Middle frontal gyrus (tissue), 1 donor: Measurements from ENCODE around the gene PRADC1.
"Not testable (repeated sequence)": the region's sequence is repeated elsewhere in the genome, so short reads cannot be mapped to it uniquely, and the experiment has no call there.

Experiments
- DNase-seq: peaks from one replicate; pipeline ENCODE4 v3.0.0-alpha.2; 2015; ENCODE audit warnings: low spot score; ENCODE audit errors: extremely low spot score

Gene PRADC1

GRCh38 chr2:73233154-73233931, at the start of gene PRADC1:
PRADC1 (minus strand) TSS chr2:73233239; CDS start chr2:73233160, 79 bp downstream.
- DNase-seq: peak; percentile 99

- DNase-seq: no peak
These were observed 48.2 kb upstream of the PRADC1 start for GRCh38 chr2:73281244-73281643.

- DNase-seq: no peak
These were observed 46.8 kb upstream of the PRADC1 start for GRCh38 chr2:73279852-73280251.

- DNase-seq: no peak
These were observed 39.2 kb upstream of the PRADC1 start for GRCh38 chr2:73272270-73272669.

GRCh38 chr2:73269686-73270465, 36.8 kb upstream of the PRADC1 start:
- DNase-seq: no peak

GRCh38 chr2:73268830-73269685, 36.0 kb upstream of the PRADC1 start:
- no peak for DNase-seq

GRCh38 chr2:73268366-73268829, 35.4 kb upstream of the PRADC1 start:
- no peak for DNase-seq

GRCh38 chr2:73267008-73267407, 34.0 kb upstream of the PRADC1 start:
- DNase-seq: no peak

- DNase-seq: peak; percentile 24
These were observed 33.2 kb upstream of the PRADC1 start for GRCh38 chr2:73266061-73266901.

GRCh38 chr2:73265298-73266060, 32.4 kb upstream of the PRADC1 start:
- DNase-seq: no peak

GRCh38 chr2:73264783-73265182, 31.7 kb upstream of the PRADC1 start:
- no peak for DNase-seq

- no peak for DNase-seq
These were observed 31.2 kb upstream of the PRADC1 start for GRCh38 chr2:73264332-73264606.

GRCh38 chr2:73263540-73264331, 30.7 kb upstream of the PRADC1 start:
- DNase-seq: no peak

- not testable (repeated sequence) for DNase-seq
These were observed 29.8 kb upstream of the PRADC1 start for GRCh38 chr2:73262691-73263429.

- no peak for DNase-seq
These were observed 29.1 kb upstream of the PRADC1 start for GRCh38 chr2:73262108-73262651.

- no peak for DNase-seq
These were observed 27.4 kb upstream of the PRADC1 start for GRCh38 chr2:73260338-73260984.

- no peak for DNase-seq
These were observed 26.8 kb upstream of the PRADC1 start for GRCh38 chr2:73259704-73260337.
